Measurements from ENCODE around the gene MYO1H.

The MYO1H gene

DNA sequence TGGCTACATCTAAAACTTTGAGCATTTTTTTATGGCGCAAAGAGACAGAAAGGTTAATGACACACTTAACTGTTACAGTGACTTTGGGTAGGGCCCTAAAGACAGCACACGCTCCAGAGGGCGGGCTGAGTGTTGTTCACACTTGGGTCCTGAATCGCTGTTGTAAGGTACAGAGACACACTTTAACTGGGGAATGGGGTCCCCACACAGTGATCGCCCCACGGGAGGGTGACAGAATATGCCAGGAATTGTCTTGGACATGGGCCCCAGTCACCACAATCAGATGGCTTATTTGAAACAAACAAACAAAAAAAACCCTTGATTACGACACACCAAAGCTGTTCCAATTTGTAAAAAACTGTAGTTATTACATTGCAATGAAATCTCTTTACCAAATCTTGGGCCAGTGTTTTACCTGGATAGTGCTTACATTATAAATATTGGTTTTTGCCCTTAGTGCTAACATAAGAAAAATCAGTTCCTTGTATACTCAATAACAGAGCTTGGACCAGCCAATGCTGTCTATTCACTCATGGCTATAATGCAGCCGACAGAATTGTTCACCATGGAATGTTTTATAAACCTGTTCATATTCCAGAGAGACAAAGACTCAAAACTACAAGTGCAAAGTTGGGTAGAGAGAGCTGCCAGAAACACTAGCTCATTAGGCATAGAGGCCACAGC is 101.1 kb downstream of the MYO1H start:
- DNase-seq: no peak

DNA sequence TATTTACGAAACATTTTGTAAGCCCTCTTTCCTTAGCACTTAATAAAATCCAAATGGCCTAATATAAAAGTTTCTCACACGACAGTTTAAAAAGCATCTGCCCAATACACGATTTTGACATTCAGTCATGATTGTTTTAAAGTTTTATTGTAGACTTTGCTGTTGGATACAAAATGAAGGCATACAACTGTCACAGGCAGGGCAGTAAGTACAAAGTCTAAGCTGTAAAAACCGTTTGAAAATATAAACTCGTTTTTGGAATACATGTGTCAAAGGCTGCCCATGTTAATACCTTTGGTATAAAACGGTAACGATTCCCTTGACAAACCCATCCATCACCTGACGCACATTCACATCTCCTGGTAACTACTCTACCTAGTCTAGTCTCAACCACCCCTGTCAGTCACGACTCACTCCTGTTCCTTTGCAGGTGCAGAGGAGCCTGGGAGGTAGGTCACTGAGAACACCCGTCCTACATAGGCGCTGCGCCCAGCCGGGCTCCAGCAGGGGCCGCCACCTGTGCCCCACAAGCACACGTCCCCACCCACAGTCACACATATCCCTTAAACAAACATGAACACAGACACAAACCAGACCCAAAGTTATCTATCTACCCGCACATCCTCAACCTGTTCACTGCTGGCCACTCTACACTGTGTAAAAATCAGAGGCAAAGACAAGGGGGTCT is 102.3 kb downstream of the MYO1H start:
- DNase-seq: no peak

DNA sequence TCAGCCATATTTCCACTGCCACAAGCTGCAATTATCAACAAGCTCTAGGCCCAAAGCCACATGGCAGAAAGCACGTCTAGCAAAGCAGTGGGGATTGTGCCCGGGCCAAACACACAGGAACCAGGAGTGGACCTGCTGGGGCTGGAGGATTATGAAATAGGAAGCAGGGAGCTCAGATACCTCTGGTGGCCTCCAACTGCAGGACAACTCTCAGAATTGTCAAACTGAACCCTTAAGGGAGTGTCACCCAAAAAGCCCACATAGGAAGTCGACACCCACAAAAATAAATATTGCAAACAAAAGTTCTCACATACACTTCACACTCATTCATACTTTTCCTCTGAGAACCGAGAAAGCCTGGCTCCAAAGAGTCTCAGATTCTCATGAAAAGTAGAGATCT is 103.3 kb downstream of the MYO1H start:
- no peak for DNase-seq

DNA sequence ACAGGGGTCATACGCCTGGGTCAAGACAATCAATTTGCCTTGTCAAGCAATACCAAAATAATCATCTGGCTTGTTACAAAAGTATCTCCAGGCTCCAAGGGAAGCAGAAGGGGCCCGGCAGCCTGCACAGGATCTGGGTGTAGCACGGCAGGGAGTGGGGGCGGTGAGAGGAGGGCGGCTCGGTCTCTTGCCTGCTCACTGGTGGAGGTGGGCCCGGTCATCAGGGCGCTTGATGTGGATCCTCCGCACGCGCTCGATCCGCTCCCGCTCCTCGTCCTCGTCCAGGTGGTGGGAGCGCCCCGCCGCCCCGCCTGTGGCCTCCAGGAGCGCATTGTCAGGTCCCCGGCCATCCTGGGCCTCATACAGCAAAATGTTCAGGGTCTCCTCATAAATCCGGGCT is 103.7 kb downstream of the MYO1H start:
- no peak for DNase-seq

DNA sequence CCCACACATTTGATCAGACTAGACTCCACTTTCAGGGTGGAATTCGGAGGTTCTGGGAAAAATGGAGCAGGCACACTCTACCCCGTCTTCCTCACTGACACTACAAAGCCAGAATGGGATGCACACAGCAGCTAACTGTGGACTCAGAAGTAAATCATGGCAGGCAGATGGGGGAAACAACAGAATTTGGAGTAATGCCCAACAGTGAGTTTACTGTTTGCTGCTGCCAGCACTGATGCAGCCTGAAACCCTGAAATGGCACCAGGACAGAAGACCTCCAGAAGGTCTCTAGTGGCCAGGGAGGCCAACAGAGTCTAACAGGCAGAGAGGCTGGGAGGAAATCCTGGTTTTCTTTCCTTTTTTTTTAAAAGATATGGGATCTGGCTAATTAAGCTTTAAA is 104.8 kb downstream of the MYO1H start:
- no peak for DNase-seq

DNA sequence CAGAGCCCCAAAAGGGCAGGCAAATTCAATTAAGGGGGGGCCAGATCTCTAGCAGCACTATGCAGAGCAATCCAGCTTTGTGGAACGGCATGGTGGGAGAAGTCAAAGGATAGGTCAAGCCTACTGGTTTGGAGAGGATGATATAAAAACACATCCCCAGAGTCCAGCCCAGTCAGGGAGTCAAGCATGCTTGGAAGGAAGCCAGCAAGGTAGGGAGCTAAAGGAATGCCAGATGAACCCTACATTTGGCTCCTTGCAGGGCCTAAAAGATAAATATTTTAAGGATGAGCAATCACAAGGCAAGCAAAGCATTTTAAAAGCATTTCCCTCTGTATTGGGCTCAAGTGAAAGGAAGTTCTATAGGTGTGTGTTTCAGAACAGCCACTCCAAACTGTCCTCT is 108.0 kb downstream of the MYO1H start:
- no peak for DNase-seq

DNA sequence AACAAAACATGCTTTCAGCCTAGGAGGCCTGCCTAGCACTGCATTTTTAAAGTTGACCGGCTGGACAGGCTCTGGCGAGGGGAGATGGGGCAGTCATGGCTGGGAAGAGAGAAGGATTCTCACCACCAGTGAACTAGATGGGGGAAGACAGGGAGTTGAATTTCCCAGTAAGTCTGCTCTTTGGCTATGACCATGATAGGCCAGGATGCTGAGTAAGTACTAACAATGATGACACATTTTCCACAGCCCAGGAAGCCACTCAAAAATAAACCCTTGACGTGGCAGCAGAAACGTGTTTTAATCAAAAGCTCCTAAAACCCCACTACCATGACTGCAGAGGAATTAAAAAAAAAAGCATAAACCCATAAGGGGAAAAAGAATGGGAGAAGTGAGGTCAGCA is 110.4 kb downstream of the MYO1H start:
- DNase-seq: no peak

DNA sequence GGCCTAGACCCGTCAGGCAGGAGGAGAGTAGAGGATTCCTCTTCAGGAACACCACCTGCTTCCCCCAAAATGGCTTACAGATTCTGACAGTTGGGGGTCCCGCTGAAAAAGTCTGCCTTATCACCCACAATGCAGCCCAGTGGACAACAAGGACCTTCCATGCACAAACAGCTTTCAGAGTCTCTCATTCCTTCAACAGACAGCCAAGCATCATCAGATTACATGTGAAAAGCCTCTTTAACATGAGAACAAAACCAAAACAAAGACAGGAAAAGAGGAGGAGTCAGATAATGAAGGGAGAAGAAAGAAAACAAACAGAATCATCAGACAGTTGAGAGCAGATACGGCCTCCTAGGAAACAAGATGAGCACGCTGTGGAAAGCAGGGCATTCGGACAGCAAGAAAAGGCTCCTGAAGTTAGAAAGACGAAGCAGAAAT is 111.1 kb downstream of the MYO1H start:
- no peak for DNase-seq

DNA sequence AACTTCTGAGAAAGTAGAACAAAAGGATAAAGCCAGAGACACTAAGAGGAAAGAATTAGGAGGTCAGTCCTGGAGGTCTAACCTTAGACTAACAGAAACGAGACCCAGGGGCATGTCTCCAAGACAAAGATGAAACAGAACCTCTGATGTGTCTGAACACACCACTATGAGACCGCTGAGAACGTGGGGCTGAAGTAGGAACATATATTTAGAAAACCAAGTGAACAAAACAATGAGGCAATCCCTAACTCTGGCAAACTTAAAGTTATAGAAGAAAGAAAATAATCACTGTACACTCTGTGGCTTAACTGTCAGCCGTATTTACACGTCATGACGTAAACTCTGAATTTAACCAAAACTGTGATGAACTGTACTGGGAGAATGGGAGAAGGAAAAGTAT is 111.5 kb downstream of the MYO1H start:
- DNase-seq: no peak

DNA sequence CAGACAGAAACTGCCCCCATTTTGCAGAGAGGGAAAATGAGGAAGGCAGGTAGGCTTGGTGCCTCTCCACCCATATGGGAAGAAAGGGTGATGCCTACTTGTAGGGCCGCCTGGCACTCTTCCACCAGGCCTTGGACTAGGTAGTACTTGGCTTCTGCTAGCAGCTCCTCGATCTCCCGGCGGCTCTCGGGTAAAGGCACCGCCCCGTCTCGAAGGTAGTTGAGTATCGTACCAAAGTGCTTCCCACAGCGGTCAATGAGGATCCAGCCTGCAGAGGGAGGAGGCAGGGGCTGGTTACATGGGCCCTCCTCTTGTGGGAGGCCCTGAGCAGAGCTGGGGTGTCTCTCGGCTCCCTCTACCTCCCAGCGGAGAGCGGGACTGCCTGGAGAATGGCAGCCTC is 112.8 kb downstream of the MYO1H start:
- no peak for DNase-seq

DNA sequence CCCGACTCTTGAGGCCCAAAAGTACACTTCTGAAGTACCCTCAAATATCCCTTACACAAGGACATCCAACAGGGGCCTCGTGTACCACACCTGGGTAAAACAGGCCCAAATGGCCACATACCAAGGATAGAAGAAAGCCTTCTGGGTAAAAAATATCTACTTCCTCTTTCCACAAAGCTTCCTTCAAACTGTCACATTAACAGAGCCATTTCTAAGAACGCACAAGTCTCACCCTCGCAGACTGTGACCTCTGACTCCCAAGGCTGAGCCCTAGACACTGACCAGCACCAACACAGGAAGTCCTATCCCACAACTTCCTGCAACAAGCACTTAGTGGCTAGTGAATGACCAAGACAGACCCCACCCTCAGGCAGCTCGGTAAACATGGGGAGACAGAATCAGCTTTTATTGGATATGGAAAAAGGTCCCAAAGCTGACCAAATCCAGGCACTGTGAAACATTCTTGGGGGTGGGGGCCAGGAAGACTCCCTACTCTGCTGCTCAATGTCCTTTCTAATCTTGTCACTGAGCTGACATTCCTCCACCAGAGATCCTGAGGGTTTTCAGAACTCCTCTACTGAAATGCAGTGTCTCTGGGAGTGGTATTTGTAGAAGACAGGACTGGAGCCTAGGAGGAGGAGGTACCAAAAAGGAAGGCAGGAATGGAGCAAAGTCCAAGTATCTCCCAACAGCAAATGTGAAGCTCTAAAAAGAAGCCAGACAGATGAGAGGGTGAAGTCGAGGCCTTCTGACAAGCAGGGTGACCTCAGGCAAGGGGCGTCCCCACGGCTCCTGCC is 113.5 kb downstream of the MYO1H start:
- no peak for DNase-seq

DNA sequence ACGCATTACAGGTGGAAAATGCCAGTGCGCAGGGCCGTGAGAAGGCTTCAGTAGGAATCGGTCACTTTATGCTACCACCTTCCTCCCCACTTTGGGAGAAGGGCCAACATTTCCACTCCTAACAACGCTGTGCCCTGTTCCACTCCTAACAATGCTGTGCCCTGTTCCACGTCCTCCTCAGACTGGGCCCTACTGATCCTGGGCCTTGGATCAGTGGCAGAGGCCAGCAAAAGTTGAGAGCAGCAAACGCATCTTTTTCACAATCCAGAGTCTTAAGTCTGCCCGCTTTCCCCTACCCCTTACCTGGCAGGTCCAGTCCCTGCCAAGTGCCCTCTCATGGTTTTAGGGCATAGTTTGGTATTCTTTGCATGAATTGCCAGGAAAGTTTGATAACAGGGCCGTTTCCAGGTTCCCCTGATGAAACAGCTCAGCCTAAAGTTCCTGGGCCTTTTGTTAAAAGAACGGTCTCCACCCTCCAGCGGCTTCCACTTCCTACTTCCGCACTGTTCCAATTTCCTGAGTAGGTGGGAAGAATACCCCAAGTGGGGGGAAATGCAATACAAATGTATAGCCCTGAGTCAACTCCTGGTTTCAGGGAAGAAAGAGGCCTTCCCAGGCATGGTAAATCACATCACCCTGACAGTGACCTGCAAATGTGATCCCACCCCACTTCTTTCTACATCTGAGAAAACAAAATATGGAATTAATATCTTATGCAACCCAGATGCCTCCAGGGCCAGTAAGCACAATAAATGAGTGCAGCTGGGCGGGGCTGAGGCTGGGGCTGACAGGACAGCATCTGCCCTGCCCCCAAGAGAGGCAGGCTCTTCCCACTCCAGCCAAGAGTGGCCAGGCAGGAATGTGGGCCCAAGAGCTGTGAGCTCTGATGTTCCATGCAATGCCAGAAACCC is 114.4 kb downstream of the MYO1H start:
- DNase-seq: no peak

DNA sequence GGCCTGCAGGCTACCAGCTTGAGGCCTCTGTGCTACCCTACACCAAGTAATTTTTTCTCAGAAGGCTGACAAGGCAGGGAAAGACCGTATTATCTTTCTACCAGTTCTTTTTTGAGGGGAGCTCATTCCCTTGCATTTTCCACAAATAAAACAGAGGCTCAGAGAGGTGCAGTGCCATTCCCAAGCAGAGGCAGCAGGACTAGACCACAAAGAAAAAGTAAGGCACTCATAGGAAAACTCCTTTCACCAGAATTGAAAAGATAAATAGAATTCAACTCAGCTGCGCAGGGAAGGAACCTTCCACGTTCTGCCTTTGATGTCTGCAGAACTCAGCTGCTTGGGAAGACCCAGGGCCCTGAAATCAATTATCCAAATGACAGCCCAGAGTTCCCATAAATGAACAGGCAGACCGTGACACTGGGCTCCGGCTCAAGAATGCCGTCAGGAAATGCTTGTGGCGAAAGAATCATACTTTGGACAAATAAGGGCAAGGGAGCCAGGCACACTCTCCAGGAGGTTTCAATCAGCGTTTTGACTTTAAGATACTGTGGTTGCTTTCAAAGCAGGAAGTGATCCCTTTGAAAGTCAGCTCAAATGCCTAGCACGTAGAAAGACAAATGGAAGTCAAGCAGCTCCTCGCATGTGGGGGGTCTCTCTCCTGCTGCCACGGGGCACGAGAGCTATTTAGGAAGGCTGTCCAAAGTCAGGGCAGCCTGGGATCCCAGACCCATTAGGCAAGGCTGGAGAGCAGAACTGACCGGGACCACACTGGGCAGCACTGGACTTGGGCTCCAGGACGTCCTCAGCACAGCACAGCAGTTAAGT is 115.4 kb downstream of the MYO1H start:
- no peak for DNase-seq

DNA sequence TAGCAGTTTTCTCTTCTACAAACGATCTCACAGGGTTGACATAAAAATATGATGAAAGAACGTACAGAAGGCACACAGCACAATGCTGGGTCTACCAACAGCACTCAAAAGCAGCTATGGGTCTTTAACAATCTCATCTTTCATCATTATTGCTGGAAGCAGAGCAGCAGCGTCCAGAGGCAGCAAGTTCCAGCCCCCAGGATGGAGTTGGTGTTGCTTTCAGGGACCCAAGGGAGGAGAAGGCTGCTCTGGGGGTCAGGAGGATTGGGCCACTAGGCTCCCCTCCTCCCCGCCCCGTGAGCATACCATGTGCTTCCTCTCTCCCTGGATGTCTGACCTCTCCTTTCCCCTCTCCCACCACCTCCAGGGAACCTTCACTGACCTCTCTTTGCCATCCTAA is 116.1 kb downstream of the MYO1H start:
- no peak for DNase-seq

DNA sequence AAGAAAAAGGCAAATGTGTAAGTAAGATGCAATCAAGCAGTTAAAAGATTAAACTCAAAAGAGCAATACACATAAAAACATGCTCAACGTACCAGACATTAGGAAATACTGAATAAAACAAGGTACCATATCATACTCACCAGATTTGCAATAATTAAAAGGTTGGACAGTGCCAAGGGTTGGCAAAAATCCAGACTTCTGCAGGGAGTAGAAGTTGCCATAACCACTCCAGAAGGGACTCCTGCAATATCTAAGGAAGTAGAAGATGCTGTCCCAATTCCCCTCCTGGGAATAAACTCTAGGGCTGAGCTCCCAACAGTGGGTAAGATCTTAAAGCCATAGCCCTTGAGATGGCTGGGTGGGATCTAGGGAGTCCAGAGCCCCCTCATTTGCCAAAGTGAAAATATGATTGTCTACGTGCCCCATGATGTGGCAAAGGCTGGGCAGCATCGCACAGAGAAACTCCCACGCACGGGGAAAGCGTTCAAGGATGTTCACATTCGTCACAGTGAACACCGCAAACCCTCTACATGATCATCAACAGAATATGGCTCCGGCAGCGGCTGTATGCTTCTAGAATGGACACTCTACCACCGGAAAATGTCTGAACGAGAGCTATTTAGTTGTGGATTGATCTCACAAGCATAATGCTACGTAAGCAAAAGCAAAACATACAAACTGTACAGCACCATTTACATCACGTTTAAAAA is 117.1 kb downstream of the MYO1H start:
- no peak for DNase-seq

DNA sequence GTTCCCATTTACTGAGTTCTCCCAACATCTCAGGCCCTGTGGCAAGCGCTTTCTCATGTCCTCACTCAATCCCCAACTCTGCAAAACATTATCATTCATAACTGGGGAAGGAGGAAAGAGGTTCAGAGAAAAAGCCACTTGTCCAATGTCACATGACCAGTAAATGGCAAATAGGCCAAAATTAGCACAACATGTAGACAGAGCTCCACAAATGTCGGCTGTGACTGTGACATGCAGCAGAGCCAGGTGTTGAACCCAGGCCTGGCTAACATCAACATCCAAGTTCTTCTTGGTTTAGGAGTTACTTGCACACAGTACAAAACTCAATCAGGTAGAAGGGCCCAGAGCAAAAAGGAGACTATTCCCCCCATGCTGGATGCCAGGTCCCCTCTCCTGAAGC is 118.6 kb downstream of the MYO1H start:
- DNase-seq: no peak

DNA sequence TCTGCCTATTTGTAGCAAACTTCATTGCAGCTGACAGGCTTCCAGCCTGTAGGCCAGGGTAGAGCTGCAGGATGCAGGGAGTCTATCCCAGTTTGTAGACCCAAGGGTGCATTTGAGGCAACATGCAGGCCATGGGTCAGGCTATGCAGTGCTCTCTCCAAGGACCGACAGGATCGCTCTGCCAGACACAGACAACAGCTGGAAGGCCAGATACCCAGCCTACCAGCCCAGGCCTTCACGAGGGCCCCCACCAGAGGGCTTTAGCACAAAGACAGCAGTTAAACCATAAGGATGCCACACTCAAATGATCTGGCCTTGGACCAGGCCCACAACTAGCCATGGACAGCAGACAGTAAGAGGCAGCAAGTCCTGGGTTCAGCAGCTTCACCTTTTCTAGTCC is 119.1 kb downstream of the MYO1H start:
- no peak for DNase-seq

DNA sequence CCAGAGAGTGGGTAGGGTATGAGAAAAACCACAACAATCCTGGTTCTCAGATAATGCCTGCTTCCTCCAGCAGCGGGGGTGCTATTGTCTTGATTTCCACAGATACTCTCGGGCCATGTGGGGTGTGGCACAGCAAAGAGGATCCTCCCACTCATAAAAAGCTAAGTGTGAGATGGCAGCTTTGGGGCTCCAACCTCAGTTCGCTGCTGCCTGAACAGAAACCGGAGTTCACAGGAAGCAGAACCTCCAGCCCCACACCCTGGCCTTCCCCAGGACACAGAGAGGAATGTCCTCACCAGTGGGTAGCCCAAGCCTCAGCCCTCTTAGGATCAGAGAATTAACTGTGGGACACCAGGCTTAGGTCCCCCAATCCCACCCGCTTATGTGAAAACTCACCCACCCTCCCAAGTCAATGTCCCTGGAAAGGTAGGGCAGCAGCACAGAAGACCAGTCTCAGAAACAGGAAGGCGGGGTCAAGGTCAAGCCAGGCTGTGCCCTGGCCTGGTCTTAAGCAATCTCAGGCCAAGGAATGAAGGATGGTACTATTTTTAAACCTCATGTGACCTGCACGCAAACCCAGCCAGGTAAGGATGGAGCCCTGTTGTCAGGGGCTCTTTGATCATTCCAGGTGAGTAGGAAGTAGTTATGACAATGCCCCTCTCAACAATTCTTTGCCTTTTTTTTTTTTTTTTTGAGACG is 120.4 kb downstream of the MYO1H start:
- DNase-seq: no peak

DNA sequence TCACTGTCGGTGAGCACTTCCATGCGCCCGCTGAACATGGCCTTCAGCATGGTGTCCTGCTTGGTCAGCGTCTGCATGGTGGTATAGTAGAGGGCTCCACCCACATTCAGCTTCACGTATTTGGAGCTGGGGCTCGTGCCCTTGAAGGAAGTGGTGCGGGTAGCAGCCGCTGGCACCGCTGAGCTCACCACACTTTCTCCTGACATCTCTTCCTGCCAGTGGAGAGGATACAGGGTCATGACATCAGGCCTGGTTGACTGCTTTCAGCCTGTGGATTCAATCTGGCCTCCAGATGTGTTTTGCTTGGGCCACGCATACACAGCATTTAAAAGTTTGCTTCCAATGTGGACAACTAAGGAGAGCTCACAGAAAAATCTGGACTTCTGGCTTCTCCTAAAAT is 121.8 kb downstream of the MYO1H start:
- no peak for DNase-seq

DNA sequence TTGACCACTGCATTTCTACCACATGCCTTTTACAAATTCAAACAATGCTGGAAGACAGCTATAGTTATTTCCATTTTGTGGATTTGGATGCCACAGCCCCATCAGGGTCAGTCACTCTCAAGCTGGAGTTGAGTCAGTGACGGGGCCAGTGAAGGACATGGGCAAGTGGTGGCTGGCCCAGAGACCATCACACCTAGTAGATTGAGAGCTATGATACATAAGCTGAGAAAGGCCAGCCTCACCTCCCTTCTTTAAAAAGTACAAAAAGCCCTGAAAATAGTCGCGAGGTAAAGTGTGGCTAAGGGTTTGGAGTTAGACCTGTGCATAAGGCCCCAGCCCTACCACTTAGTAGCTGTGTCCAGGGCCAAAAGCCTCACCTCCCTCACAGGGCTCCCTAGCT is 125.3 kb downstream of the MYO1H start:
- no peak for DNase-seq

All from stimulated activated CD4-positive, alpha-beta T cell treated with anti-CD3 and anti-CD28 coated beads, Interleukin-15, amount 100 ng/mL, for 24 hours (primary cell).